NCI-H748 treated with DMSO at 0.1 percent for 48 hours (cell line): ENCODE measurements around the gene PXN.
"Not testable (repeated sequence)": the region's sequence is repeated elsewhere in the genome, so short reads cannot be mapped to it uniquely, and the experiment has no call there.

Experiments
- DNase-seq: peaks from one replicate; lab custom pipeline; 2025; lab: John Stamatoyannopoulos, UW

The PXN gene

DNA sequence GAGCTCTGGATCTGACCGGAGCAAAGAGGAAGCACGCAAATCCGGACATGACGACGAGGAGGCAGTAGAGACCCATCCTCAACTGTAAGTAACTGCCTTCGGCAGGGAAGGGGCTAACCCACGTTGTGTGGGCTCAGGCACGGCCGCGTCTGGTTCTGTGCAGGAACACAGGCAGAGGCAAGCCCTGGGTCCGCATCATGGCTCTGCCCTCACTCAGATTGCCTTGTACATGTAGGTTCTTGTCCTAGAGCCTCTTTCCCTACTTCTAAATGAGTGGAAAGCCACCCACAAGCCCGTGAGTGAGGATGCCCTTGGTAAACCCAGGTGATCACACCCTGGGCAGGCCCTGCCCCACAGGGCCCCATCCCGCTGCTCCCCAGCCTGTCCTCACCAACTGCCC is 55.7 kb downstream of the PXN start:
- no peak for DNase-seq

DNA sequence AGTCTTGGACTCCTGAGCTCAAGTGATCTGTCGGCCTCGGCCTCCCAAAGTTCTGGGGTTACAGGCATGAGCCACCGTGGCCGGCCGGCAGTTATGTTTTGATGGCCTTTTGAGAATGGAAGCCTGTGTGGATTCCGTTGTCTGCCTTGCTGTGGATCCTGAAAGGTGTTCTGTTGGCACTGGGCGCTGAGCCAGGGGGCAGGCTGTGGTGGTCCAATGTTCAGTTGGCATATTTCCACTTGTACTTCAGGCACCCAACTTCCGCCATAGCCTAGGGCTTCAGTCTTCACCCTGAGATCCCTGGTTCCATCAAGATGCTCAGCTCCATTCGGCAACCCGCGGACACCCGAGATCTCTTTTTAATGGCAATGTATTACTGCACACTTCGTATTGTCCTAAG is 58.3 kb downstream of the PXN start:
- no peak for DNase-seq

DNA sequence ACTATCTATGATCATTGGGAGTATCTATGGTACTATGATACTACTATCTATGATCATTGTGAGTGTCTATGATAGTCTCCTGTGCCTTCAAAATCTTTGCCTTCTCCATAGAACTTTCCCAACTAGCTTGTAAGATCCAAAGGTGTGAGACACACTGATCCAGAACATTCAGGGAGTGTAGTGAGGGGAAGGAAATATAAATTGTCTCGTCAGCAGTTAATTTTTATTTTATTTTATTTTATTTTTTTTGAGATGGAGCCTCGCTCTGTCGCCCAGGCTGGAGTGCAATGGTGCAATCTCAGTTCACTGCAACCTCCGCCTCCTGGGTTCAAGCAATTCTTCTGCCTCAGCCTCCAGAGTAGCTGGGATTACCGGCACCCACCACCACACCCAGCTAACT is 58.7 kb downstream of the PXN start:
- not testable (repeated sequence) for DNase-seq

GRCh38 chr12:120206228-120206627 is 59.3 kb downstream of the PXN start:
- no peak for DNase-seq

- no peak for DNase-seq
These were observed 61.4 kb downstream of the PXN start for GRCh38 chr12:120204171-120204570.

GRCh38 chr12:120200364-120200800 is 65.1 kb downstream of the PXN start:
- DNase-seq = no peak

- DNase-seq = no peak
These were observed 65.8 kb downstream of the PXN start for GRCh38 chr12:120199595-120200306.

- no peak for DNase-seq
These were observed 66.5 kb downstream of the PXN start for GRCh38 chr12:120199025-120199424.

- no peak for DNase-seq
These were observed 68.0 kb downstream of the PXN start for GRCh38 chr12:120197542-120197887.

DNA sequence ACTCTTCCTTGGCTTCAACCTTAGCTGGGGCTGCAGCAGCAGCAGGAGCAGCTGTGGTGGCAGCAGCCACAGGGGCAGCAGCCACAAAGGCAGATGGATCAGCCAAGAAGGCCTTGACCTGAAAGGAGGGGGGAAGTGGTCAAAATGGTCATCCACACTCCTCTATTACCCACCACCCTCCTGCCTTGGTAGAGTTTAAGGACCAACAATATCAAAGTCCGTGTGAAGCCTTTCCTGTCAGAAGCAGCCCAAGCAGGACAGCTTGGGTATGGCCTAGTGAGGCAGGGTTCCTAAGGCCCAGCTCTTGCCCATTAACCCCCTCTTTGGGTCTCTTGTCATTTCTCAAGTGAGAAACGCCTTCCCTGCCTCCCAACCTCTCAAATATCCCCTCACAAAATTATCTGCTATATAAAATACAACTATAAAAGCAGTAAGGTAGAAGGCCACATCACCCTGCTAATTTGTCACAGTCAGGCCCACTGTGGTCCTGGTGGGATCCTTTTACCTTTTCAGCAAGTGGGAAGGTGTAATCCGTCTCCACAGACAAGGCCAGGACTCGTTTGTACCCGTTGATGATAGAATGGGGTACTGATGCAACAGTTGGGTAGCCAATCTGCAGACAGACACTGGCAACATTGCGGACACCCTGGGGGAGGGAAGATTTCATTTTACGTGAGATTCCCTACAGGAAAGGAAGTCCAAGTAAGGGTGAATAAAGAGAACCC is 68.6 kb downstream of the PXN start:
- DNase-seq = not testable (repeated sequence)

DNA sequence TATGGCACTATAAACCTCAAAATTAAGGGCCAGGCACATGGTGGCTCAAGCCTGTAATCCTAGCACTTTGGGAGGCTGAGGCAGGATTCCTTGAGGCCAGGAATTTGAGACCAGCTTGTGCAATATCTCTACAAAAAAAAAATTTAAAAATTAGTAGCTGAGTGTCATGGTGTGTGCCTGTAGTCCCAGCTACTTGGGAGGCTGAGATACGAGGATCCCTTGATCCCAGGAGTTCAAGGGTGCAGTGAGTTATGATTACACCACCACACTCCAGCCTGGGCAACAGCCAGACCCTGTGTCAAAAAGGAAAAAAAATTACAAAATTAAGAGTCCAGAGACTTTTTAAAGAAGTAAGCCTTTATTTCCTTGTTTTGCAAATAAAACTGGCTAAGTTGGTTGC is 69.2 kb downstream of the PXN start:
- DNase-seq = no peak

- peak; percentile 27 for DNase-seq
These were observed 70.8 kb downstream of the PXN start, which contains the start of gene GCN1 for GRCh38 chr12:120194534-120195395. Gene GCN1, minus strand, starts transcription at chr12:120194715. Its CDS starts 18 bp downstream, at chr12:120194697.

DNA sequence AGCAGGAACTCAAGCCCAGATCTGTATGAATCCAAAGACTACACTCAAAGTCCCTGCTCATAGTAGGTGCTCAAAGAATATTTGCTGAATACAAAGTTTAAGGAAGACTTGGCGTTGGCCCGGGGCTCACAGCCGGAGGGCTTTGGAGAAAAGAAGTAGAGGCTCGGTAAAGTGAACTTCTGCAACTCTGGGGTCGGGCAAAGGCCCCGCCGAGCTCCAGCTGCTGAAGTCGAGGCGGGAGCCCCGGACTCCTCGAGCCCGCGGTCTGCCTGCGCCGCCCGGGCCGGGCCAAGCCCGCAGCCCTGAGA is 71.3 kb downstream of the PXN start:
- DNase-seq = no peak

- DNase-seq = not testable (repeated sequence)
These were observed 72.2 kb downstream of the PXN start for GRCh38 chr12:120193286-120193685.

GRCh38 chr12:120190985-120191480 is 74.5 kb downstream of the PXN start:
- DNase-seq = no peak

- DNase-seq = no peak
These were observed 75.1 kb downstream of the PXN start for GRCh38 chr12:120190386-120190785.

- DNase-seq = no peak
These were observed 78.9 kb downstream of the PXN start for GRCh38 chr12:120186654-120187053.

- DNase-seq = no peak
These were observed 82.3 kb downstream of the PXN start for GRCh38 chr12:120183211-120183631.

DNA sequence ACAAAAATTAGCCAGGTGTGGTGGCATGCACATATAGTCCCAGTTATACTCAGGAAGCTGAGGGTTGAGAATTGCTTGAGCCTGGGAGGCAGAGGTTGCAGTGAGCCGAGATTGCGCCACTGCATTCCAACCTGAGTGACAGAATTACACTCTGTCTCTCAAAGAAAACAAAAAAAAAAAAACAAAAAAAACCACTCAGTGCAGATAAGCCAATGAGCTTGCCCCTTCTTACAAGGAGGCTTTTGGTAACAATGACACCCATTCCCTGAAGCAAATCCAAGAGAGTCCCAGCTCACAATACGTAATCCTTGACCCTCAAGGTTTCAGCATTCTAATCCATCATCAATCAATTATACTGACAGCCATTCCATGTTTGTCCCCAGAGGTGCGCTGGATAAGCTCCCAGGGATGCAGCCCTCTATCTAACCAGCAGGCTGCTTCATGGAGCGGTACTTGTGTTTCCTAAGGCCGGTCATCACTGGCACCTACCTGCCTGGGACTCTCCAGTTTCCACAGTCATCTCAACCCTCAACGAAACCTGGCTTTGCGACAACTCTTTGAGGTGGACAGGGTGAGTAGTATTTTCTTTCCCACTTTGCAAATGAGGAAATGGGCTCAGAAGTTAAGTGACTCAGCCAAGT is 83.4 kb downstream of the PXN start:
- DNase-seq = no peak

DNA sequence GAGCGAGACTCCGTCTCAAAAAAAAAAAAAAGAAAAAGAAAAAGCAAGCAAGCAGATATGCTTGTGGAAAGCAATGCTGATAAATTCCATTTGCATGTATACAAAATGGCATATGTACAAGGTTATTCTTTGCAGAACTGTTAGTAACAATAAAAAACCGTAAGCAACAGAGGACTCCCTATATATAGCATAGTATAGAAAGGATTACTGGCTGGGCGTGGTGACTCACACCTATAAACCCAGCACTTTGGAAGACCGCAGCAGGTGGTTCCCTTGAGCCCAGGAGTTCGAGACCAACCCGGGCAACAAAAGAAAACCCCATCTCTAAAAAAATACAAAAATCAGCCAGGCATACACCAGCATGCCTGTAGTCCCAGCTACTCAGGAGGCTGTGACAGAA is 84.6 kb downstream of the PXN start:
- no peak for DNase-seq

GRCh38 chr12:120175537-120175936 is 90.0 kb downstream of the PXN start:
- no peak for DNase-seq

- no peak for DNase-seq
These were observed 90.5 kb downstream of the PXN start for GRCh38 chr12:120175062-120175461.
